ENCODE results near the gene GNA15. TPM values are rescaled to one million over a fixed set of nuclear protein-coding genes. Genes with fewer than 3 reads are reported as not detected.
"Not testable (repeated sequence)": the region's sequence is repeated elsewhere in the genome, so short reads cannot be mapped to it uniquely, and the experiment has no call there.

Gene GNA15
- total and polyA plus RNA-seq, 4 donors, result 1.8 to 12.5 (median 7.0) TPM

DNA sequence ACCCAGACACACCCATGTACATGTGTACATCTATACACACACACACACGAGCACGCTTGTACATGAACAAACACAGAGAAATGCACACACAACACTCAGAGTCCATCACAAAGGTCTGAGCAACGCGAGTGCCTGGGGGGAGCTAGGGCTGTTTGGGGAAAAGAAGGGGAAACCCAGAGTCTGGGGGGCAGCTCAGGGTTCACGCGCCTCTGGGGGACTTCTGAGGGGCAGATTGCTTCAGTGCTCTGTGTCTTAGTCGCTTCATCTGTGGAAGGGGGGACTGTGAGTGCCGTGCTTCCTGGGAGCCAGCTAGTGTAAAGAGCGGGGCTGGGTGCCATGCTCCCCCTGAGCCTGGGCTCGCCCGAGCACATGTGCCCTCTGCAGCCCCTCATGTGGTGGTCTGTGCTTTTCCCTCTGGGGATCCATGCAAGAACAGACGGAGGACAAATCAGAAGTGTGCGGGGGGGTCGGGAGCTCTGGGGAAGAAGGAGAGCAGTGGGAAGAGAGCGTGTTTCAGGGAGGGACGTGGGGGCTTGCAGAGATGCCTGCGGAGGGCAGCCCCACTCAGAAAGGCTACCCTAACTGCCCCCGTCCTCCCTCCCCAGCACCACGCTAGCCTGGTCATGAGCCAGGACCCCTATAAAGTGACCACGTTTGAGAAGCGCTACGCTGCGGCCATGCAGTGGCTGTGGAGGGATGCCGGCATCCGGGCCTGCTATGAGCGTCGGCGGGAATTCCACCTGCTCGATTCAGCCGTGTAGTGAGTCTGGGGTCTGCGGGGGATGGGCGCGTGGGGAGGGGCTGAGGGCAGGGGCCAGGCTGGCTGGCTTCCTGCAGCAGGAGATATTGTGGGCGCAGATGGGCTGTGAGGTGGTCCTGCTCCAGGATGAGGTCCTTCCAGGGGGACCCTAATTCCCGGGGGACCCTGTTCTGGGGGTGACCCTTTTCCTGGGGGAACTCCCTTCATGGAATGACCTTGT, 14.0 kb downstream of the GNA15 start:
- ATAC-seq (ENCODE audit: low FRiP score) (no peak), DNase-seq (peak; percentile 48 to 67)
- Histone ChIP-seq H3K27ac (ENCODE audit: low read depth in 1 of 2, low read length in 2 of 2) (no peak overlapping the region), H3K27me3 (ENCODE audit: control insufficient read depth in 1 of 2, insufficient read depth in 2 of 2, low read length in 1 of 2) (no peaks in the 10 kb centered on the region), H3K36me3 (ENCODE audit: control insufficient read depth in 1 of 2, insufficient read depth in 2 of 2, low read length in 1 of 2) (no peaks in the 10 kb centered on the region), H3K4me1 (ENCODE audit: control insufficient read depth in 1 of 2, insufficient read depth in 2 of 2, low read length in 2 of 2) (no peaks in the 10 kb centered on the region), H3K4me3 (ENCODE audit: low read length in 2 of 2) (no peak overlapping the region), H3K9me3 (ENCODE audit: control insufficient read depth, low read length) (no peaks in the 10 kb centered on the region)
- 53 to 54% methylated on average over 35 of the region's 35 CpGs for WGBS, 2 donors
- intact Hi-C loops (cut with DNase I), result no loop called here

DNA sequence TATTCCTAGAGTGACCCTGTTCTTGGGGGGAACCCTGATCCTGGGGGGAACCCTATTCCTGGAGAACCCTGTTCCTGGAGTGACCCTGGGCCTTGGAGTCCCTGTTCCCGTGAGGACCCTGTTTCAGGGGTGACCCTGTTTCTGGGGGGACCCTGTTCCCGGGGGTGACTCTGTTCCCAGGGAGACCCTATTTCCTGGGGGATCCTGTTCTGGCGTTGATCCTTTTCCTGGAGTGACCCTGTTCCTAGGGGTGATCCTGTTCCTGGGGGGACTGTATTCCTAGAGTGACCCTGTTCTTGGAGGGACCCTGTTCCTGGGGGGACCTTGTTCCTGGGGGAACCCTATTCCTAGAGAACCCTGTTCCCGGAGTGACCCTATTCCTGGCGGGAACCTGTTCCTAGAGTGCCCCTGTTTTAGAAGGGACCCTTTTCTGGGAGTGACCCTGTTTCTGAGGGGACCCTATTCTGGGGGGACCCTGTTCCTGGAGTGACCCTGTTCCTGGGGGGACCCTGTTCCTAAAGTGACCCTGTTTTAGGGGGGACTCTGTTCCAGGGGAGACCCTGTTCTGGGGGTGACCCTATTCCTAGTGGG, 15.0 kb downstream of the GNA15 start:
- H3K4me3 ChIP-seq (ENCODE audit: low read length in 2 of 2), result no peak overlapping the region
- no peaks in the 10 kb centered on the region for H3K9me3 ChIP-seq (ENCODE audit: control insufficient read depth, low read length)
- intact Hi-C loops (cut with DNase I), result no loop called here
- H3K36me3 ChIP-seq (ENCODE audit: control insufficient read depth in 1 of 2, insufficient read depth in 2 of 2, low read length in 1 of 2), result no peaks in the 10 kb centered on the region
- H3K4me1 ChIP-seq (ENCODE audit: control insufficient read depth in 1 of 2, insufficient read depth in 2 of 2, low read length in 2 of 2), result no peaks in the 10 kb centered on the region
- DNase-seq (peak in 1 of 2 donors; percentile 27), ATAC-seq (ENCODE audit: low FRiP score) (no peak)
- H3K27me3 ChIP-seq (ENCODE audit: control insufficient read depth in 1 of 2, insufficient read depth in 2 of 2, low read length in 1 of 2), result no peaks in the 10 kb centered on the region
- H3K27ac ChIP-seq (ENCODE audit: low read depth in 1 of 2, low read length in 2 of 2), result no peak overlapping the region
- WGBS, 2 donors, result 75 to 78% methylated on average over 5 of the region's 5 CpGs

DNA sequence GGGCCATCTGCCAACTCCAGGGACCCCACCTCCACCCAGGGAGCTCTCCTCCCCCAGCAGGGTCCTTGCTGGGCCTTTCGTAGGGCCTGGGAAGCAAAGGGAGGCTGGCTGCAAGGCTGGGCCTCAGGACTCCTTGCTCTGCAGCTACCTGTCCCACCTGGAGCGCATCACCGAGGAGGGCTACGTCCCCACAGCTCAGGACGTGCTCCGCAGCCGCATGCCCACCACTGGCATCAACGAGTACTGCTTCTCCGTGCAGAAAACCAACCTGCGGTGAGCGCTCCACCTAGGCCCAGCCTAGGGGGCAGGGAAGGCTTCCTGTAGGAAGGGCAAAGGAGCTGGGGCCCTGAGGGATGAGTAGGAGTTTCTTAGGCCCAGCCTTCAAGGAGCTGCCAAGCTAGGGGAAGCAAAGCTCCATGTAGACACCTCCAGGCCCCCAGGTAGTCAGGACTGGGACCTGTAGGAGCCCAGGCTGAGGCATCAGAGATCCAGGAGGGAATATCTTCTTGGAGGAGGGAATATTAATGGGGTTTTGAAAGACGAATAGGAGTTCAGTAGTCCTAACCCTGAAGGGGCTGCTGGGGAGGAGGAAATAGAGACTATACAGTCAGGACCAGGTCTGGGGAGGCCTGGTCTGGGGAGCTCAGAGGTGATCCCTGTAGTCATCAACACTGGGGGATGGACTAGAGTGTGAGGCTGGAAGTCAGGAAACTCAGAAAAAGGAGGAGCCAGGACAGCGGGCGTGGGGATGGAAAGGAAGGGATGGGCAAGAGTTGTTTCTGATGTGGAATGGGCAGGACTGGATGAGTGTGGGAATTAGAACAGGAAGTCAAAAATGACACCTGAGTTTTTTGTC, 16.0 kb downstream of the GNA15 start:
- no peak for ATAC-seq (ENCODE audit: low FRiP score)
- WGBS, 2 donors, result 77 to 81% methylated on average over 14 of the region's 14 CpGs

DNA sequence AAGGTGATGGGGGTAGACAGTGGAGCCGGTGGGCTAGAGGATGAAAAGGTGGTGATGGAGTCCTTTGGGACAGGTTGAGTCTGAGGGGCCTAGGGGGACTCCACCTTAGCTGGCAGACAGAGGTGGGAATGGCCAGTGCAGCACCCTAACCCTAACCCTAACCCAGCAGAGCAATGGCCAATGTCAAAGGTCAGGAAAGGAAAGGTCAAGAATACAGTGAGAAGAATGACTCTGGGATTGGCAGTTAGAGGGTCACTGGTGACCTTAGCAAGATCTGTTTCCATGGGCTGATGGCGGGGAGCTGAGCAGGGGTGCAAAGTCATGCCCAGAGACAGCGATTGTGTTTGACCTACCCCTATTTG, 16.6 kb downstream of the GNA15 start:
- Histone ChIP-seq H3K36me3 (ENCODE audit: control insufficient read depth in 1 of 2, insufficient read depth in 2 of 2, low read length in 1 of 2) (no peaks in the 10 kb centered on the region), H3K4me1 (ENCODE audit: control insufficient read depth in 1 of 2, insufficient read depth in 2 of 2, low read length in 2 of 2) (no peaks in the 10 kb centered on the region), H3K4me3 (ENCODE audit: low read length in 2 of 2) (no peak overlapping the region), H3K9me3 (ENCODE audit: control insufficient read depth, low read length) (no peaks in the 10 kb centered on the region), H3K27ac (ENCODE audit: low read depth in 1 of 2, low read length in 2 of 2) (no peak overlapping the region), H3K27me3 (ENCODE audit: control insufficient read depth in 1 of 2, insufficient read depth in 2 of 2, low read length in 1 of 2) (no peaks in the 10 kb centered on the region)
- intact Hi-C loops (cut with DNase I), result no loop called here
- DNase-seq, result peak; percentile 9 to 49
- ATAC-seq (ENCODE audit: low FRiP score), result no peak
- 90% methylated on average over 3 of the region's 3 CpGs for WGBS, 2 donors

More for the DNA sequence above, 16.0 kb downstream of the GNA15 start:
- peak; percentile 41 to 43 for DNase-seq
- no peaks in the 10 kb centered on the region for H3K4me1 ChIP-seq (ENCODE audit: control insufficient read depth in 1 of 2, insufficient read depth in 2 of 2, low read length in 2 of 2)
- H3K9me3 ChIP-seq (ENCODE audit: control insufficient read depth, low read length), result no peaks in the 10 kb centered on the region
- H3K36me3 ChIP-seq (ENCODE audit: control insufficient read depth in 1 of 2, insufficient read depth in 2 of 2, low read length in 1 of 2), result no peaks in the 10 kb centered on the region
- no peak overlapping the region for H3K27ac ChIP-seq (ENCODE audit: low read depth in 1 of 2, low read length in 2 of 2)
- no peaks in the 10 kb centered on the region for H3K27me3 ChIP-seq (ENCODE audit: control insufficient read depth in 1 of 2, insufficient read depth in 2 of 2, low read length in 1 of 2)
- intact Hi-C loops (cut with DNase I), result no loop called here
- no peak overlapping the region for H3K4me3 ChIP-seq (ENCODE audit: low read length in 2 of 2)

DNA sequence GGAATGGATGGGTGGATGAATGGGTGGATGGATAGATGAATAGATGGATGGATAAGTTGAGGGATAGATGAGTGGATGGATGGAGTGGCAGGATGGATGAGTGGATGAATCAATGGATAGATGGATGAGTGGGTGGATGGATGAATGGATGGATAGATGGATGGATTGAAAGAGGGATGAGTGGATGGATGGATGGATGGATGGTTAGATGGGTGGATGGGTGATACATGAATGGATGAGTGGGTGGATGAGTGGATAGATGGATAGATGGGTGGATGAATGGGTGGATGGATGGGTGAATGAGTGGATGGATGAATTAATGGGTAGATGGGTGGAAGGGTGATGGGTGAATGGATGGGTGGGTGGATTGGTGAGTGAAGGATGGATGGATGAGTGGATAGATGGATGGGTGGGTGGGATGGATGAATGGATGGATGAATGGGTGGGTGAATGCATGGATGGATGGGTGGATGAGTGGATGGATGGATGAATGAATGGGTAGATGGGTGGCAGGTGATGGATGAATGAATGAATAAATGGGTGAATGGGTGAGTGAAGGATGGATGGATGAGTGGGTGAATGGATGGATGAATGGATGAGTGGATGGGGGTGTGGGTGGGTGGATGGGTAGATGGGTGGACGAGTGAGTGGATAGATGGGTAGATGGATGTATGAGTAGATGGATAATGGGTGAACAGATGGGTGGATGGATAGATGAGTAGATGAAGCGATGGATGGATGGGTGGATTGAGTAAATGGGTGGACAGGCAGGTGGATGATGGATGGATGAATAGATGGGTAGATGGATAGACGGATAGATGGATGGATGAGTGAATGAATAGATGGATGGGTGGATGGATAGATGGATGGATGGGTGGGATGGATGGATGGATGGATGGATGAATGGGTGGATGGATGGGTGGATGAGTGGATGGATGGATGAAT, 17.7 kb downstream of the GNA15 start:
- H3K36me3 ChIP-seq (ENCODE audit: control insufficient read depth in 1 of 2, insufficient read depth in 2 of 2, low read length in 1 of 2), result no peaks in the 10 kb centered on the region
- 87 to 93% methylated on average over 3 of the region's 3 CpGs for WGBS, 2 donors

DNA sequence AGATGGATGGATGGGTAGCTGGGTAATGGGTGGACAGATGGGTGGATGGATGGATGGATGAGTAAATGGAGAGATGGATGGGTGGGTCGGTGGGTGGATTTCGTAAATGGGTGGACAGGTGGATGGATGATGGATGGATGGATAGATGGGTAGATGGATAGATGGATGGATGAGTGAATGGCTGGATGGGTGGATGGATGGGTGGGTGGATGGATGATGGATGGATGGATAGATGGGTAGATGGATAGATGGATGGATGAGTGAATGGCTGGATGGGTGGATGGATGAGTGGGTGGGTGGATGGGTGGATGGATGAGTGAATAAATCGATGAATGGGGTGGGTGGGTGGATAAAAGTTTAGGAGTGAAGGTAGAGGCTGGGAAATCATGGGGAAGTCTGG, 18.6 kb downstream of the GNA15 start:
- ATAC-seq (ENCODE audit: low FRiP score); H3K4me3 ChIP-seq (ENCODE audit: low read length in 2 of 2); H3K27ac ChIP-seq (ENCODE audit: low read depth in 1 of 2, low read length in 2 of 2); H3K27me3 ChIP-seq (ENCODE audit: control insufficient read depth in 1 of 2, insufficient read depth in 2 of 2, low read length in 1 of 2); H3K4me1 ChIP-seq (ENCODE audit: control insufficient read depth in 1 of 2, insufficient read depth in 2 of 2, low read length in 2 of 2); H3K9me3 ChIP-seq (ENCODE audit: control insufficient read depth, low read length); DNase-seq; H3K36me3 ChIP-seq (ENCODE audit: control insufficient read depth in 1 of 2, insufficient read depth in 2 of 2, low read length in 1 of 2); intact Hi-C loops (cut with DNase I): not testable (repeated sequence)
- WGBS, 2 donors, result 90 to 94% methylated on average over 3 of the region's 3 CpGs

More for the DNA sequence above, 17.7 kb downstream of the GNA15 start:
- H3K27ac ChIP-seq (ENCODE audit: low read depth in 1 of 2, low read length in 2 of 2), result no peak overlapping the region
- no peaks in the 10 kb centered on the region for H3K4me1 ChIP-seq (ENCODE audit: control insufficient read depth in 1 of 2, insufficient read depth in 2 of 2, low read length in 2 of 2)
- ATAC-seq (ENCODE audit: low FRiP score) (no peak), DNase-seq (no peak)
- no peaks in the 10 kb centered on the region for H3K9me3 ChIP-seq (ENCODE audit: control insufficient read depth, low read length)
- intact Hi-C loops (cut with DNase I), result no loop called here
- no peak overlapping the region for H3K4me3 ChIP-seq (ENCODE audit: low read length in 2 of 2)
- no peaks in the 10 kb centered on the region for H3K27me3 ChIP-seq (ENCODE audit: control insufficient read depth in 1 of 2, insufficient read depth in 2 of 2, low read length in 1 of 2)

DNA sequence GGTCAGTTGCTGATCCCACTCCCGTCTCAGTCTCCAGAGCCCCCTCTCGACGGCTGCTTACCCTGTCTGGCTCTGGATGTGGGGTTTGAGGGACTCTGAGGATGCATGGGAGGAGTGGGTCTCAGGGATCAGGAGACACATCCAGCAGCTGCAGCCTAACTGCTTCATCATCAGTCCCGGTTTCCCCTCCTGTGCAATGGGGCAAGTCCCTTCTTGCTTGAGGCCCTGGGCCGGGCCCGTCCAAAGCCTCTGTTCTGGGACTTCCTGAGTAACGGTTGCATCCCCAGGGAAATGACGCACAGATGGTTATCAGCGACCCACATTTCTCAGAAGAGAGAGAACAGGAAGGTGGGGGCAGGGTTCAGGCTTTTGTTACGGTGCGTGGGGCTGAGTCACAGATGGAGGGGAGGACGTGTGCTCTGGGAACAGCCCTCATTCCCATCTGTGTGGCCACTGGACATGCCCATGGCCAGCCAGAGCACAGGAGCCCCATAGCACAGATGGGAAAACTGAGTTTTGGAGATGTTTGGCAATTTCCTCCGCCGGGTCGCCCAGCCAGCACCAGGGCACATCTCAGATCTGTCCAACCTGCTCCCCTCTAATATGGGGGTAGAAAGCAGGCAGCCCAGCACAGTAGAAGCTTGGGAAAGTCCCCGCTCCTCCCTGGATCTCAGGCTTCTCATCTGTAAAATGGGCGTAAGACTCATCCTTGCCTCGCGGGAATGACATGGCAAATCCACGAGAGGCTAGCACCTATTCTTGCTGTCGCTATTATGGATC, 19.3 kb downstream of the GNA15 start:
- DNase-seq, result peak; percentile 92 to 93
- ATAC-seq (ENCODE audit: low FRiP score), result peak; percentile 77
- intact Hi-C loops (cut with DNase I), result no loop called here
- Histone ChIP-seq H3K27me3 (ENCODE audit: control insufficient read depth in 1 of 2, insufficient read depth in 2 of 2, low read length in 1 of 2) (no peaks in the 10 kb centered on the region), H3K4me1 (ENCODE audit: control insufficient read depth in 1 of 2, insufficient read depth in 2 of 2, low read length in 2 of 2) (no peaks in the 10 kb centered on the region), H3K4me3 (ENCODE audit: low read length in 2 of 2) (no peak overlapping the region), H3K36me3 (ENCODE audit: control insufficient read depth in 1 of 2, insufficient read depth in 2 of 2, low read length in 1 of 2) (no peaks in the 10 kb centered on the region), H3K27ac (ENCODE audit: low read depth in 1 of 2, low read length in 2 of 2) (no peak overlapping the region), H3K9me3 (ENCODE audit: control insufficient read depth, low read length) (peaks cover 1% of the 10 kb centered on the region)
- WGBS, 2 donors, result 50 to 51% methylated on average over 21 of the region's 21 CpGs

All from aorta (tissue), 5 donors.